HG02943 (cell line): ENCODE data around the gene NDC80.
"Not testable (repeated sequence)": the region's sequence is repeated elsewhere in the genome, so short reads cannot be mapped to it uniquely, and the experiment has no call there.

Experiments
- ATAC-seq: cut with Tn5 transposase; IDR thresholded peaks from one replicate; pipeline ENCODE4 v1.9.1; 2021; ENCODE audit warnings: mild to moderate bottlenecking, low read depth, moderate library complexity; ENCODE audit not compliant: unreplicated experiment

NDC80 gene

GRCh38 chr18:2662288-2662687, 90.9 kb downstream of the NDC80 start:
- ATAC-seq = not testable (repeated sequence)

- ATAC-seq = no peak
These were observed 91.6 kb downstream of the NDC80 start for GRCh38 chr18:2662990-2663389.
